Measurements from ENCODE around the gene NR2F6. TPM values are rescaled to one million over a fixed set of nuclear protein-coding genes. Genes with fewer than 3 reads are reported as not detected.

NR2F6 gene
- total and polyA plus RNA-seq, 2 experiments from 2014 or later = 64.0 to 209 TPM

- TF ChIP-seq JUNB (IDR thresholded peaks at IDR 0.05; ENCODE audit: unreplicated experiment) = no peak
- no peak for TF ChIP-seq CTCF (conservative IDR thresholded peaks at IDR 0.05; ENCODE audit: low read depth in 2 of 2)
- no peak for TF ChIP-seq POLR2AphosphoS5 (IDR thresholded peaks at IDR 0.05; ENCODE audit: low read depth)
- TF ChIP-seq ZNF331 (CRISPR knock-in tag; IDR thresholded peaks at IDR 0.05; ENCODE audit: low read depth) = no peak
- TF ChIP-seq ETS1 (IDR thresholded peaks at IDR 0.05) = no peak
- no peak for TF ChIP-seq STAT1 (IDR thresholded peaks at IDR 0.05; ENCODE audit: unreplicated experiment)
- TF ChIP-seq EZH2phosphoT487 (IDR thresholded peaks at IDR 0.05; ENCODE audit: unreplicated experiment) = no peak
Observed at GRCh38 chr19:17263712-17264640, 18.3 kb upstream of the NR2F6 start (continued).

GRCh38 chr19:17262557-17262956, 16.8 kb upstream of the NR2F6 start:
- H3K79me2 ChIP-seq (replicated peaks; ENCODE audit: insufficient read depth) = no peaks in the 10 kb centered on the region
- Mint-ChIP-seq H3K27me3 (ENCODE audit: insufficient read depth, low read depth, poor library complexity) (peaks cover 28% of the 10 kb centered on the region), H3K27ac (no peak overlapping the region), H3K4me3 (no peak overlapping the region), H3K36me3 (ENCODE audit: low read depth) (peaks cover 28% of the 10 kb centered on the region), H3K9me3 (peaks cover 27% of the 10 kb centered on the region; the same call in 2 of the 3 replicates), H3K4me1 (peaks cover 23% of the 10 kb centered on the region)
- DNase-seq (ENCODE audit: low spot score) = no peak
- 0 out of 2 replicates have a peak, but pooled peaks cover 5% of the 10 kb centered on the region for H3K4me1 ChIP-seq (ENCODE audit: insufficient read depth)
- H3K4me2 ChIP-seq = no peak overlapping the region
- H3K4me3 ChIP-seq = no peak overlapping the region
- H3K27ac ChIP-seq (ENCODE audit: low read depth) = no peak overlapping the region
- H4K20me1 ChIP-seq (replicated peaks; ENCODE audit: insufficient read depth) = no peaks in the 10 kb centered on the region
- 0 out of 2 replicates have a peak, but pooled peaks cover 2% of the 10 kb centered on the region for H3F3A ChIP-seq (replicated peaks; ENCODE audit: low read depth)
- H2AFZ ChIP-seq = no peak overlapping the region
- H3K9me2 ChIP-seq (ENCODE audit: insufficient read depth) = no peaks in the 10 kb centered on the region
- H3K27me3 ChIP-seq (ENCODE audit: insufficient read depth) = no peaks in the 10 kb centered on the region
- H3K36me3 ChIP-seq (ENCODE audit: insufficient read depth) = peaks cover 3% of the 10 kb centered on the region; the same call in 1 of the 2 replicates
- no peak for ATAC-seq
- TF ChIP-seq ETS1 (IDR thresholded peaks at IDR 0.05) = no peak
- TF ChIP-seq ZNF331 (CRISPR knock-in tag; IDR thresholded peaks at IDR 0.05; ENCODE audit: low read depth) = no peak
- TF ChIP-seq NANOG (IDR thresholded peaks at IDR 0.05; ENCODE audit: borderline replicate concordance) = no peak
- TF ChIP-seq POLR2AphosphoS5 (IDR thresholded peaks at IDR 0.05; ENCODE audit: low read depth) = no peak
- TF ChIP-seq ZNF114 (CRISPR knock-in tag; IDR thresholded peaks at IDR 0.05) = no peak
- no peak for TF ChIP-seq CTCF (conservative IDR thresholded peaks at IDR 0.05; ENCODE audit: low read depth in 2 of 2)
- no peak for TF ChIP-seq EZH2phosphoT487 (IDR thresholded peaks at IDR 0.05; ENCODE audit: unreplicated experiment)
- TF ChIP-seq EZH2 (IDR thresholded peaks at IDR 0.05; ENCODE audit: low read depth, unreplicated experiment) = no peak

Measured in GM23338 (cell line).